ENCODE measurements around the gene RAB43.
"Not testable (repeated sequence)": the region's sequence is repeated elsewhere in the genome, so short reads cannot be mapped to it uniquely, and the experiment has no call there.

RAB43 gene

DNA sequence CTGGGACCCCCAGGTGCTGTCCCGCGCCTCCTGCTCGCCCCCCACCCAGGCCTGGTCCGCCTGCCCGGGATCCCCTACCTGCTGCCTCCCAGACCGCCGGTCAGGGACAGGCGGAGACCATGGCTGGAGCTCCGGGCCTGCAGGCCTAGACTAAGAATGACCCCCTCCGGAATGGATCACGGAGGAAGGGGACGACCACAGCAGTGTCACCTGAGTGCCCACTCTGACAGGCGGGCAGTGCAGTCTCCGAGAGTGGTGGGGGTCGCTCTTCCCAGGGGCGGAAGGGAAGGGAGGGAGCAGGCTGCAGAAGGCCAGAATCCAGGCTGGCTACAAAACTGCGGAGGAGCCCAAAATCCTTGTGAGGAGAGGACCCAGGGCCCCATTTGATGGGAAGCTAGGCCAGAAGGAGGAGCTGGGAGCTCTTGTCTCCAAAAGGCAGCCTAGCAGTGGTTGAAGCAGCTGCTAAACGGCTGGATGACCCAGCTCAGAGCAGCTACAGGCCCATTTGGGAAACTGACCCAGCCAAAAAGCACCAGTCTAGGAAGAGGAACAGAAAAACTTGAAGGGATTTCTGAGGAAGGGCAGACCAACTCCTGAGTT lies 908 bp upstream of the RAB43 start:
- DNase-seq (ENCODE audit: low read depth, low spot score) = peak; percentile 12

DNA sequence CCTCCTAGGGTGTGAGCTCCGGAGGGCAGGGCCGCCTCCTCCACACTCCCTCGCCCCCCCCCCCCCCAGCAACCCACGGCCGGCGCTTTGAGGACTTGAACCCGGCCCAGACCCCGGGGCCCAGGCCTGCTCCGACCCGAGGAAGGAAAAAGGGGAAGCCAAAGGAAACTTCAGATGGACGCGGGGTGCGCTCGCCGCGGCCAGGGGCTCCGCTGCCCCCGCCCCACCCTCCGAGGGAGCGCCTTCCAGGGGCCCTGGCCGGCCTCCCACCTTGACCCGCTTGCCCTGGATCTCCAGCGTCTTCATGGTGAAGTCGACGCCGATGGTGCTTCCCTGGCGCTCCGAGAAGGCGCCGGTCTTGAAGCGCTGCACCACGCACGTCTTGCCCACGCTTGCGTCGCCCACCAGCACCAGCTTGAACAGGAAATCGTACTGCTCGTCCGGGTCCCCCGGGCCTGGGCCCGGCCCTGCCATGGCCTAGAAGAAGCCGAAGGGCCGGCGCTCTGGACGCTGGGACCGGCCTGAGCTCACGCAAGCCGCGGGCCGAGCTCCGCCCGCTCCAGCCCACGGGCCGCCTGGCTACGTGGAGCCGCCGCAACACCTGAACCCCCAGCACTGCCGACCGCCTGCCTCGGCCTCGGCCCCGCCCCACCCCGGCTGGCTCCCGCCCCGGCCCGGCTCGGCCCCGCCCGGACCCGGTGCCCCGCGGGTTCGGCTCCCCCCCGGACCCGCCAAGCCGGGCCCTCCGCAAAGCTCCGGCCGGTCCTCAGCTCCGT lies 400 bp downstream of the RAB43 start:
- peak; percentile 69 for DNase-seq (ENCODE audit: low read depth, low spot score)

DNA sequence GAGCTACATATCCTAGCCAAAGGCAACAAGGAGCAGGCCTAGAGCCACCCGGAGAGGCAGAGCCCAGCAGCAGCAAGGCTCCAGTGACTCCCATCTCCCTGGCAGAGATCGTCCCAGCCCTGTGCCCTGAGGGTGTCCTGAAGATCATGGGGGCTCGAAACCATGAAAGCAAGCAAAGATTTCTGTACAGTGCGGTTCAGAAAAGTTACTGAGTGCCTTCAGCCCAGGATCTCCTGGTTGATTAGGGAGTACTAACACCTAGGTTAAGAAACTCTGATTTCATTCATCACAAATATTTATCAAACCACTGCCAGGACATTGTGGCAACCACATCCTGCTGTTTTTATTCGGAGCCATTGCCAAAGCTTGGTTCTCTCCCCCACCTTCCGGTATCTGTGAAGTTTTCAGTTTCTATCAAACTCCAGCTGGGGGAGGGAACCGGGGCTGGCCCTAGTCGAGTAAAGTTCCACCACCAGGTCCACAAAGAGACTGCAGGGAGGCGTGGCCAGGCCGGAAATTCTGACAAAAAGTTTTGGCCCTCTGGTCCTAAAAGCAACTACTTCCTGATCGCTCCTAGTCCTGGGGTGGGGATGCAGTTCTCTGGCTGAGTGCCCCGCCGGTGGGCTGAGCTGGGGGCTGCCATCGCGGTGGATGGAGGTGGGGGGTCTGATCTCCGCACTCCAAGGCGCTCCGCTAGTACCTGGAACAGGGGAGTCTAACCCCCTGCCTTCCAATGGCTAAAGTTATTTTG lies 1.2 kb downstream of the RAB43 start:
- peak; percentile 92 for DNase-seq (ENCODE audit: low read depth, low spot score)

DNA sequence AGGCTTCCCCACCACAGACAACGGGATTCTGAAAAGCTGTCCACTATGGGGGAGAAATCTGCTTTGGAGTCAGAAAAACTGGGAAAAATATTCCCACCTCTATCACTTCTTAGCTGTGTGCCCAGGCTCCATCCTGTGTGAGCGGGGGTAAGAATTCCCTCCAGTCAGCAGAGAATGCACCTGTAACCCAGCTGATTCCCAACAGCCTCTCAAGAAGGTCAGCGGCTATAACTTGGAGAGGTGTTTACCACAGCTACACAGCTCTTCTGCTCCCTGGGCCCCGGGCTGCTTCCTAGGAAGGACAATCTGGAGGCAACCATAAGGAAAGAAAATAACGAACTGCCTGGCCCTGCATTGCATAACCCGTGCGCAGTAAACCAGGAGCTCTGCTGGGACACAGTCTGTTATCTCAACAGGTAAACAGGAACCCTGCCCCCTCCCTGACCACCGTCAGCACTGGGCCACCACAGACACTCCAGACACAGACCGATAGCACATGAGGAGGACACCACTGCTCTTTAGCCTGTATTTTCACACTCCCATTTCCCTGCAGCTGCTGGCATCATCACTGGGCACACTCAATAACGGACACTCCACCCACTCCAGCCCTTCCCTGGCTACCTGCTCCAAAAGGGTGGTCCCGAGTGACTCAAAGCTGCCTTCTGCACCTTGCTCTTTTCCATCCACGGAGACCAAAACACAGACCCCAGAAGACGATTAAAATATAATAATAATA lies 2.1 kb downstream of the RAB43 start:
- no peak for DNase-seq (ENCODE audit: low read depth, low spot score)

DNA sequence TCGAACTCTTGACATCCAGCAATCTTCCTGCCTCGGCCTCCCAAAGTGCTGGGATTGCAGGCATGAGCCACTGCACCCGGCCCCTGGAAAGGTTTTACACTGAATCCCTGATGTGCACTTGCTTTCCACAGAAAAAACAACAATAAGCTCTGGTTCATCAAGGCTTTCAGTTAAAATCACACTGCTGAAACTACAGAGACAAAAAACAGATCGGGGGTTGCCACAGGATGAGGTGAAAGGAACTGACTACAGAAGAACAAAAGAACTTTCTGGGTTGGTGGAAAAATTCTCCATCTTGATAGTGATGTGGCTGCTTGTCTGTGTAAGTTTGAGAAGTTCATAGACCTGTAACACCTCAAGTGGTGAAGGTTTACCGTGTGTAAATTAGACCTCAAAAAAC lies 2.9 kb downstream of the RAB43 start:
- DNase-seq (ENCODE audit: low read depth, low spot score) = no peak

DNA sequence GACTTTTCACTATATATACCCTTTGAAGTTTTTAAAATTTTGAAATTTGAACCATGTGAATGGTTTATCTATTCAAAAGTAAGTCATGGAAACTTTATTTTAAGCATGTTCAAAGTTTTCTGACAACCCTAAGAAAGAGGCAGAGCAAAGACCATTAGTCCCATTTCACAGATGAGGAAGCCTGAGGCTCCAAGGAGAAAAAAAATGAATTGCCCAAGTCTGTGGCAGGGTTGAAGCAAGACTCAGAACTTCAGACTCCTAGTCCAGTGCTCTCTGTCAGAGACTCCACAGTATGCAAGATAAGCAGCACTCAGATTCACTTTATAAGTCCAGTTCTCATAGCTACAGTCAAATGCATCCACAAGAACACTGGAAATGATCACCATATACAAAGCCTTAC lies 4.5 kb downstream of the RAB43 start:
- no peak for DNase-seq (ENCODE audit: low read depth, low spot score)

DNA sequence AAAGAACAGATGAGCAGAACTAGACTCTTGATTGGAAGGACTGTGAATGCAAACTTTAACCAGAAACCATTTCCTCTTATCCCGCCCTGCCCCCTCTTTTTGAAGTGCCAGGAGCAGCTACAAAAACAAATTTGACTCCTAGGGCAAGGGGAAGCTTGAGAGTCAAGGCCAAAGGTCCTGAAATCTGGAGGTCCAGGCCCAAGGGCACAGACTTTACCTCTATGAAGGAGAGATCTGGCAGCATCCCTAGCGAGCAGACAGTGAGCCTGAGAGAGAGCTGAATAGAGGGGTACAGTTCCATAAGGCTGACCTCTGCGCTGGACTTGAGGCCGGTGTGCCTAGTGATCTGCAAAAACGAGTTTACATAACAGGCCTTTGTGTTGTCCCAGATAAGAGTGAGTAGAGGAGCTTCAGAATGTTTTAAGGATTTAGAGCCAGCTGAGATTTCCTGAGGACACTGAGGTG lies 5.1 kb downstream of the RAB43 start:
- DNase-seq (ENCODE audit: low read depth, low spot score) = no peak

DNA sequence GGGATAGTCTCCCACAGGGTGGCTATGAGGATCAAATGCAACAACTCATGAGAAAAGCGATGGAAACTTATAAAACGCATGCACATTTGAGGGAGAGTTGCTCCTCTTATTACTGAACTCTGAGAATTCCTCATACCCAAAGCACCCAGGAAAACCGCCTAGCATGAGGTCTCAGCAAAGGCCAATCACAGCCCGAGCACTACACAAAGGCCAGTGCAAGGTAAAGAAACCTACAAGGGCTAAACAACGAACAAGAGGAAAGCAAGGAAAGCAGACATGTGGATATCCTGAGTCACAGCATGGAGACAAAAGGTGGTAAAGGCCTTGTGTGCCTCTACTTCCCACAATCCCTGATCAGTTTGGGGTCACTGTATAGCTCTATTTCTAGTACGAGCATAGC lies 7.1 kb downstream of the RAB43 start:
- DNase-seq (ENCODE audit: low read depth, low spot score) = no peak

DNA sequence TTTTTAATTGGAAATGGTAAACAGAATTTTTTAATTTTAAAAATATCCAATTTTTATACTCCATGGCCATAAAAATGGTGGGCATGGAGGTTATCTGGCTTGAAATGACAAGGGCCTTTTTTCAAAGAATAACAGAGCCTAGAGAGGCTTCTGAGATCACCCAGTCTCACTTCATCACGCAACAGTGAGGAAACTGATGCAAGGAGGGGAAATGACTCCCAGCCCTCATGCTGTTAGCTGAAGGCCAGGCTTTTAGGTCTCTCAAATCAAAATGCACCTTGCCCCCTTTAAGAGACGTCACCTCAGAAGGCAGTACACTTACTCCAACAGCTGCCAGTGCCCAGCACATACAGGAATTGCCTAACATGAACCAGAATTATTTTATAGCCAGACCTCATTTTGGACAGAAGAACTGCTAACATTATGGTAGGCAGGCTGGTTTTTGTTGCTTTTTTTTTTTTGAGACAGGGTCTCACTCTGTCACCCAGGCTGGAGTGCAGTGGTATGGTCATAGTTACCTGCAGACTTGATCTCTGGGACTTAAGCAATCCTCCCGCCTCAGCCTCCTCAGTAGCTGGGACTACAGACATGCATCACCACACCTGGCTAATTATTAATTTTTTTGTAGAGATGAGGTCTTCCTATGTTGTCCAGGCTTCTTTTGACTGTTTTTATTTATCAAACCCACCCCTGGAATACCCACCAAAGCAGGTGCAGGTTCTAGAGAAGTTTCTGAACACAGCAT lies 9.1 kb downstream of the RAB43 start:
- DNase-seq (ENCODE audit: low read depth, low spot score) = no peak

DNA sequence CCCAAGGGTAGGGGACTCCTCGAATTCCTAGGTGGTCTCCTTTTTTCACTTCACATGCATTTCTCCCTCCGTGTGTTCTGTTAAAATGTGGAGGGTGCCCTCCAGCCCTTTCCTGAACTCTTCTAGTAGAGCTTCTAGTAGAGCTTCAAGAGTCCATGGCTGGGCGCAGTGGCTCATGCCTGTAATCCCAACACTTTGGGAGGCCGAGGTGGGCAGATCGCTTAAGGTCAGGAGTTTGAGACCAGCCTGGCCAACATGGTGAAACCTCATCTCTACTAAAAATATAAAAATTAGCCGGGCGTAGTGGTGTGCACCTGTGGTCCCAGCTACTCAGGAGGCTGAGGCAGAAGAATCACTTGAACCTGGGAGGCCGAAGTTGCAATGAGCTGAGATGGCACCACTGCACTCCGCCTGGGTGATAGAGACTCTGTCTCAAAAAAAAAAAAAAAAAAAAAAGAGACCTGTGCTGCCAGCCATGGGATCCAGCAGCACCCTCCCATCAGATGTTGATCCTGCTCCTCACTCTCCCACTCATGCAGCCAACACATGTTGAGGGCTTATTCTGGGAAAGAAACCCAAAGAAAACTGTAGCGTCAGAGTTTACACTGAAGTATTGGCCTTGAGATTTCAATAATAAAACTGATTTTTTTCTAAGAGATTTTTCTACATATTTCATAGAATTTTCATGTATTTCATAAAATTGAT lies 10.4 kb downstream of the RAB43 start:
- DNase-seq (ENCODE audit: low read depth, low spot score) = not testable (repeated sequence)

DNA sequence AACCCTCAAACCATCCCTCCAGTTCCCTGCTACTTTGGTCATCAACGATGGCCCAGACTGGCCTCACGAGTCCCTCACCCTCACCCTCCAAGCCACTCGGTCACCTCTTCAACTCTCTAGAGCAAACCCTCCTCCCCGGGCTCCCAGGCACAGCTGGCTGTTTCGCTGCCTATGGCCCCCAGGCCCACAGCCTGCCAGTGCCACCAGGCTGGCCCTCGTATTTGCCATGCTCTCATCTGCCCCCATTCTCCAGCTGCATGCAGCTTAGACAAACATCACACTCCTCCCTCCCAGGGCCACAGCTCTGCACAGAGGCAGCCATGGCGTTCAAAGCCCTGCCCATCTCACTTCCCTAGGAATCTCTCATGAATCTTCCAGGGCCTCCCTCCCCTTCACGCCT lies 13.8 kb downstream of the RAB43 start:
- no peak for DNase-seq (ENCODE audit: low read depth, low spot score)

DNA sequence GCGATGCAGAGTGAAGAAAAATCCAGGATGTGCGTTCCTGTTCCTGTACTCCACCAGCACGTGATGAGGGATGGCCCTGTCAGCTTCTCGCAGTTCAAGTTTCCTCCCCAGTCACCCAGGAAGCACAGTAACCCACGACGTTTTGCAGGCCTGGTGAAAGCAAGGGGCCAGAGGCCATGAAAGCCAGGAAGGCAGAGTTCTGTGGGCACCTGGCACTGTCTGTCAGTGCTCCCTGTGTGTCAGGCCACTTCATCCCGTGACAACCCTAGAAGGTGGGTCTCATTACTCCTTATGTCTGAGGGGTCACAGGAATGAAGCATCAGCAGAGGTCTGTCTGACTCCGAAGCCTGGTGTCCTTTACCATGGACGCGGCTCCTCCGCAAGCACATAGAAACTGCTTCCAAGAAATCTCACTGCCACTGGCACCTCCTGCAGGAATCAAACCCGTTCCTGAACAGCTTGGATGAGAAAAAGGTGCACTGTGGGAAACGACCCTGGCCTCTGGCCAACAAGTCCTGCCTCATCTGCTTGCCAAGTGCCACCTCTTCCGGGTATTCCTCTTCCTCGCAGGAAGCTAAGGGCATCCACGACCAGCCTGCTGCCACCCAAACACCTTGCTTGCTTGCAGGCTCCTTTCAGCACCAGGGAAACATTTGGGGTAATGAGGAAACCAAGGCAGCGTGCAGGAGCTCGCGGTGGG lies 14.6 kb downstream of the RAB43 start:
- no peak for DNase-seq (ENCODE audit: low read depth, low spot score)

DNA sequence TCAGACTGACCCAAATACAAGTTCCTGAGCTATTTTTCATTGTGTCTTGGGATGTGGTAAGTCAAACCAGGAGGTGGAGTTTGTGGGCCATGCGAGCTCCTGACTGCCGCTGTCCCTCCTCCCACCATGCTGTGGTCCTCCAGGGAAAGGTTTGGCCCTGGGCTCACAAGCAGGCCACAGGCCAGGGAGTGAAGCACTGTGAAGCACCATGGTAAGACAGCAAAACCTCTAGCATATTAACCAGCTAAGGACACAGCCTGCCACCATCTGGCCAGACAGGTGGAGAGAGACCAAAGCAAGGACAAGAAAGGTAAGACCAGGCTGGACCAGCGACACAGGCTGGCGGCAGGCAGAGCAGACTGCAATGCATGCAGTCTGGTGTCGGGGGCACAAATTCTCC lies 15.3 kb downstream of the RAB43 start:
- DNase-seq (ENCODE audit: low read depth, low spot score) = no peak

DNA sequence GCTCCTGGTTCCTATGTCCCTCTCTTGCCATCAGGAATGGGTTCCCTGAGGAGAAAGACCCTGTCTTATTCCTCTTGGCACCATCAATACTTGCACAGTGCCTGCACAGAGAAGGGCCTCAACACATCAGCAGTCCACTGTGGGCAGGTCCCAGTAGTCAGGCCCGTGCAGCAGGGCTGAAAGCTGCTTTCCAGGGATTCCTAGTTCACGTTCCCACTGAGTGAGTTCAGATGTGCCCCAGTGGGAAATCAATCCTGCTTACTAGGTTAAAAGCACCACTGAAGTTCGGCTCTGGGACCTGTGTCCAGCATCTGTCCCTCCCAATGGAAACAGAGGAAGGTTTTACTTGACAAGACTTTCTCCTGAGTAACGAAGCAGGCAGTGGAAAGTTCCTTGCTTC lies 15.7 kb downstream of the RAB43 start:
- no peak for DNase-seq (ENCODE audit: low read depth, low spot score)

DNA sequence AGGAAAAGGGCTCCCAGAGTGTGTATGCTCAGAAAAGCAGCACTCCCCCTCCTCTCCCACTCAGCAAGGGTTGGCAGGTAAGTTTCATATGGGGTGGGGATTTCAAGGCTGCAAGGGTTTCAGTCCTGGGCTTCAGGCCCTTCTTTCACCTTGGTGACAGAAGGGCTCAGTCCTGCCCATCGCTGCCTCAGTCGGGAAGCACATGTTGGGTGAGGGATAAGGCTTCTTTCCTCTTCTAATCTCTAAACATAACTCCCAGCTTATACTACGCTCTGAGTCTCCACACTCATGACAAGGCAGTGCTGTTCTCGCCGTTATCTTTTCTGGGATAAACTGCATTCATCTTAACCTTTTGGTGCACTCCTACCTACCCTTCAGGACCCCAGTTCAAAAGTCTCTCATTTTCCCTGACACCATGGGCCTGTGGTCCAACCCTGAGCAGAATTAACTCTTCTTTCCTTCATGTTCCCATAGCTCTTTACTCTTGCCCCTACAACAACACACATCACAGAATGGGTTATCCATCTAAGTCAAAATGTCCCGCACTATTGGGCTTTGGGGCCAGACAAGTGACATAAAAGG lies 17.0 kb downstream of the RAB43 start:
- no peak for DNase-seq (ENCODE audit: low read depth, low spot score)

DNA sequence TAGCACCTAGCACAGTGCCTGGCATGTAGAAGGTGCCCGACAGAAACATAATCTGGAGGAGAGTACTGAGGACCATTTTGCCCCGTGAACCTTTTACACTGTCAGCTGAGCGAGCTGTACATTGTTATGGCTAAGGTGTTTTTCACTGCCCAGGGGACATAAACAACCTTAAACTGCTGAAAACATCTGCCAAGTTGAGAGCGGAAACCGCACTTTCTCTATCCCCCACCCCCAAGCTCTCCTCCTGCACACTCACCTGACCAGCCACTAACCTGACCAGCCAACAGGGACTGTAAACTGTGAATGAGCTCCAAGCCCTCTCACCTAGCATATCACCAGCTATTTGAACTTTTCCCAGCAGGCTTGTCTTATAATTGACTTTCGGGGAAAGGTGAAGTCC lies 17.6 kb downstream of the RAB43 start:
- DNase-seq (ENCODE audit: low read depth, low spot score) = no peak

DNA sequence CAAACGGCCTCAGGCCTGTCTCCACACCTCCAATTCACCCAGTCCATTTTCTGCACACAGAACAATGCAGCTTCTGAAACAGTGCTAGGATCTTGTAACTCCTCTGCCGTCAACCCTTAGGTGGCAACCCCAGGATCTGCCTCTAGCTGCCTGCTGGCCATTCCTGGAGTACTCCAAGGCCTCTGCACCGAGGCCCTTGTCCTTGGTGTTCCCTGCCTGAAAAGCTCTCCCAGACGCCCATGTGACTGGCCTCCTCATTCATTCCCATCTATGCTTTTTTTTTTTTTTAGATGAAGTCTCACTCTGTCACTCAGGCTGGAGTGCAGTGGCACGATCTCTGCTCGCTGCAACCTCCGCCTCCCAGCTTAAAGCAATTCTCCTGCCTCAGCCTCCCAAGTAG lies 18.3 kb downstream of the RAB43 start:
- no peak for DNase-seq (ENCODE audit: low read depth, low spot score)

DNA sequence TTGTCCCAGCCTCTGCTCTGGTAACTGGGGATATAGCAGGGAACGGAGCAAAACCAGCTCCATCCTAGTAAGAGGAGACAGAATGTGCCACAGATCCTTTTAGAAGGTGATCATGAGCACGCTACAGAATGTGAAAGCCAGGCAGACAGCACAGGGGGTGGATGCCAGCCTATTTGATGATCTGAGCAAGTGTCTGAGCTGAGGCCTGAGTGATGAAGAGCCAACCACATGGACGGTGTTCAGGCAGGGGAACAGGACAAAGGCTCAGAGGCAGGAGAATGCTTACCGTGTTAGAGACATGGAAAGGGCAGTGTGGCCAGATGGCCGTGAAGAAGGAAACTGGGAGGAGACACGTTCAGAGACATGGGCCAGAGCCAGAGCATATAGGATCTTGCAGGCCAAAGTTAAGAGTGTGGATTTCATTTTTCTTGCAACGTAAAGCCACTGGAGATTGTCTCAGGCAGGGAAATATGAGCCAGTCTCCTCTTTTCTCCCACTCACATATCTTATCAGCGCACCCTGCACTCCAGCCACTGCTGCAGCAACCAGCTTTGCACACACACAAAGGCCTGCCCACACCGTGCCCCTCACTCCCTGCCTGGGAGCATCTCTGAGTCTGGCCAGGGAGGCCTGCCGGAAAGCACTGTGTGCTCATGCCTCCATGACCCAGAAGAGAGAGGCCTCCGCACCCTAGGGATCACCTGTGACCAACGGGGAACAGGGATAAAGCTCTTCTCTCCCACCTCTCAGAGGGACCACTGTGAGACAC lies 20.1 kb downstream of the RAB43 start:
- DNase-seq (ENCODE audit: low read depth, low spot score) = no peak

DNA sequence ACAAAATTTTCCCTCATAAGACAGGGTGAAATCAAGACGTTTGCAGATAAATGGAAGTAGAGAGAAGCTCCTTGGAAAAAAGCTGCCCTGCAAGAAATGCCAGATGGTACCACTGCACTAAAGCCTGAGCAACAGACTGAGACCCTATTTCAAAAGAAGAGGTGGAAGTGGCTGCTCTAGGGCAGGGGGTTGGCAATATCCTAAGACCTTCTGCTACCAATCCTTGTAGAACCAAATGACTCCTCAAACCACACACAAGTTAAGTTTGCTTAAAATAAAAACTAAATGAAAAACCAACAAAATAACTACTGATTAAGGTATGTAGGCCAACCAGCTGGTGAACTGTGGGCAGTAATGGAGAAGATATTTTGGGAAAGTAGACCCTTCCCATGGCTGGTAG lies 21.3 kb downstream of the RAB43 start:
- no peak for DNase-seq (ENCODE audit: low read depth, low spot score)
